HG03060 (cell line): ENCODE measurements around the gene EMILIN1.
"Not testable (repeated sequence)": the region's sequence is repeated elsewhere in the genome, so short reads cannot be mapped to it uniquely, and the experiment has no call there.

Source experiments
- ATAC-seq: cut with Tn5 transposase; IDR thresholded peaks from one replicate; pipeline ENCODE4 v1.9.1; 2021; ENCODE audit warnings: low read depth, moderate number of reproducible peaks; ENCODE audit not compliant: unreplicated experiment

Gene EMILIN1

DNA sequence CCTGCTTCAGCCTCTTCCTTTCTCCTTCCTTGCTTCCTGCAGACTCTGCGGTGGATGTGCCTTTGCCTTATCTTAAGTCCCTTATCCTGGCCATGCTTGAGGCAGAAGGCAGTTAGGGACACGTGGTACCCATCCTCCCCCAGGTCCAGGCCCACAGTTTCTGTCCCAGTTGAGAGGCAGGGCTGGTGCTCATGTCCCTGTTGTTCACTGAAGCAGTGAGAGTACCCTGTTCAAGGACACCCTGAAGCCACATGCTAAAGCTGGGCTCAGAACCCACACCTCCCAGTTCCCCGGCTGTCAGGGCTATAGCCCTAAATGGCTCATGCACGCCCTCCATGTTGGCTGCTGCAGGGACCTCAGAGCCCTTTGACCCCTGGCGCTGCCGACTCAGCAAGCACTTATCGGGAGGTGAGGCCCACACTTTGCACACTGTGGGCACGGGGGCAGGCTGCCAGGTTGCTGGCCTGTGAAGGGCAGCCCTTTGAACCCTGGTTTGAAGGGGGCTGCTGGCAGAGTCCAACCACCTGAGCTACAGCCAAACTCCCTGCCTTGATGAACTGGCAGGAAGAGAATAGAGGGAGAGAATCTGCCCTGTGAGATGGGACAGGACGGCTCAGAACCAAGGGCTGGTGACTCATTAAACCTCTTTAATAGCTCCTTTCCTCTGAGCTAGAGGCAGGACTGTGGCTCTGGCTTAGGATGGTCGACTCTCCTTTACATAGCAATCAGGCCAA lies 14.4 kb downstream of the EMILIN1 start:
- ATAC-seq: no peak

- ATAC-seq: no peak
Measured at GRCh38 chr2:27093430-27094352, 15.3 kb downstream of the EMILIN1 start.

- ATAC-seq: no peak
Measured at GRCh38 chr2:27094353-27094984, 16.1 kb downstream of the EMILIN1 start.

- no peak for ATAC-seq
Measured at GRCh38 chr2:27095427-27095744, 17.0 kb downstream of the EMILIN1 start.

DNA sequence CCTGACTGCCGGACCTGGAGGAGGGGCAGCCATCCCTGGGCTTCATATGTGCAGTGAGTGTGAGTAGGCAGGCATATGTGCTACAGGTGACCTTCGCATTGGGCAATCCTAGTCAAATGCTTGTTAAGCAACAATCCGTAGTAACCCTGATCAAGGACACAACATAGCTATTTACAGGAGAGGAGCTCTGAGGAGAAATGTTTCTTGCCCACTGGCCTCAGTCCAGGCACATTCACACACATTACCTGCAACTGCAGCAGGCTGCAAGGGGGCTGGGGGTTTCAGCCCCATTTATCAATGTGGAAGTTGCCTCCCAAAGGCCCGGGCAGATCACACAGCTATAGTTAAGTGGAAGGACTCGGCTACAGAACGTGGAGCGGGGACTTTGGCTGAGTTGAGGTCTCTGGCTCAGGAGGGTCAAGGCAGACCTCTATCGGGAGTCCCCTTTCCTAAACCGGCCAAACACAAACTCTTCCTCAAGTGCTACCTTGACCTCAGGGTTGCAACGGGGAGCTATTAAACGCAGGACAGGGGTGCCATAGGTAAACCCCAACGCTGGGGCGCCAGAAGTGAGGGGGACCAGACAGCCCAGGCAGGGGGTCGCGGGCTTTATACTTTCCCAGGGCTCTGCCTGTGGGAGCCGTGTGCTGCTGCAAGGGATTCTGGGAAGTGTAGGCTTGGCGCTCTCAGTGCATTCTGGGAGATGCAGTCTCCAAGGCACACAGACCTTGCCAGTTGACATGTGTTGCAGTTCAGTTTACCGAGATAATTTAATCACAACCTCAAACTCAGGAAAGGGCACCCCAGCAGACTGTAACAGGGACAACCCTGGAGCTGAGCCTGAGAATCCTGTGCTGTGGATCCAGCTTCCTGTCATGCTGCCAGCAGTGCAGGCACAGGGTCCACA lies 17.6 kb downstream of the EMILIN1 start:
- no peak for ATAC-seq

DNA sequence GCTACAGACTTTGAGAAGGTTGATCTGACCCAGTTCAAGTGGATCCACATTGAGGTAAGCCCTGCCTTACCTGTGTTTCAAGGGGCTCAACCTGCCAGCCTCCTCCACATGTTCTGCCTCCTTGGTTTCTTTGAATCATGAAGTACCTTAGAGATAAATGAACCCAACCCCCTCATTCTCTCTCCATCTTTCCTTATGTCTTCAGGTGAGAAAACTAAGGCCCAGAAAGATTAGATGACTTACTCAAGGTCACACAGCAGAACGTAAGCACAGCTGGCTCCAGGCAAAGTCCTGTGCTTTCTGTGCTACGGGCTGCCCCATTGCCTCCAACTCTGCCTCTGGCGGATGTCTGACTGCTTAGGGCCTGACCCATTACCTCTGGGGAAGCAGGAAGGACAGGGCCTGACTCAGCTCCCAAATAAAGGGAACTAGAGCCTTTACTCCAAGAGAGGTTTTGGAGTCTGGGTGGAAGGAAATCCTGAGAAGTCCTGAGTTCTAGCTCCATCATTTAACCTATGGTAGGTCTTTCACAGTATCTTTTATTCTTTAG lies 18.4 kb downstream of the EMILIN1 start:
- no peak for ATAC-seq

DNA sequence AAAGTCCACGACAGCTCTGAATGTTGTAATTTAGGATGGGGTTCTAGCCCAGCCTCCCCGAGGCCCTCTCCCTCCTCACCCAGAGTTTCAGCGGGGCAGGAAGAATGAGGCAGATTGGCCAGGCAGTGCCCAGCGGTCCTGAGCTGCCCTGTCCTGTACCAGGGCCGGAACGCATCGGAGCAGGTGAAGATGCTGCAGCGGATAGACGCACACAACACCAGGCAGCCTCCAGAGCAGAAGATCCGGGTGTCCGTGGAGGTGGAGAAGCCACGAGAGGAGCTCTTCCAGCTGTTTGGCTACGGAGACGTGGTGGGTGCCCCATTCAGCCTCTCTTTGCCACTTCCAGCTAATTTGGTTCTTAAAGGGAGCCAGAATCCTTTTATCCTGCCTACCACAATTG lies 18.9 kb downstream of the EMILIN1 start:
- ATAC-seq: no peak

- no peak for ATAC-seq
Measured at GRCh38 chr2:27099334-27099955, 21.0 kb downstream of the EMILIN1 start.

DNA sequence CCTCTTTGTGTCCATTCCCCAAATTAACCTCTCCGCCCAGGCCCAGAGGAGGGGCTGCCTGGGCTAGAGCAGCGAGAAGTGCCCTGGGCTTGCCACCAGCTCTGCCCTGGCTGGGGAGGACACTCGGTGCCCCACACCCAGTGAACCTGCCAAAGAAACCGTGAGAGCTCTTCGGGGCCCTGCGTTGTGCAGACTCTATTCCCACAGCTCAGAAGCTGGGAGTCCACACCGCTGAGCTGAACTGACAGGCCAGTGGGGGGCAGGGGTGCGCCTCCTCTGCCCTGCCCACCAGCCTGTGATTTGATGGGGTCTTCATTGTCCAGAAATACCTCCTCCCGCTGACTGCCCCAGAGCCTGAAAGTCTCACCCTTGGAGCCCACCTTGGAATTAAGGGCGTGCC lies 21.6 kb downstream of the EMILIN1 start:
- ATAC-seq: no peak

DNA sequence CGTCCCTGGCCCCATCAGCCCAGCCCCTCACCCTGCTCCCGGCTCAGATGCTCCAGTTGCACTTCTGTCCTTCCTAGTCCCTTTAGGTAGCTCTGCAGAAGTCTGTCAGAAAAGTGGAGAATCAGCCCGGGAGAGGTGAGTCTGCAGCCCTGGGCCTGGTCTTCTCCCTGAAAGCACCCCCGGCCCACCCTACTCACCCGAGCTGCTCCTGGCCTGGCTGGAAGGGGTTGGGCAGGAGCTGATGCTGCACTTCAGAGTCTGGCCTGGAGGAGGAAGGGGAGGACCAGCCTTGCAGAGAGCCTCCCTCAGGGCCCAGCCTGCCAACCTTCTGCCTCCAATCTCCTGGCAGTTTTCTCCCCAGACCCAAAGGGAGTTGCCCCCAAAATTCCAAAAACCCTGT lies 23.9 kb downstream of the EMILIN1 start:
- no peak for ATAC-seq

DNA sequence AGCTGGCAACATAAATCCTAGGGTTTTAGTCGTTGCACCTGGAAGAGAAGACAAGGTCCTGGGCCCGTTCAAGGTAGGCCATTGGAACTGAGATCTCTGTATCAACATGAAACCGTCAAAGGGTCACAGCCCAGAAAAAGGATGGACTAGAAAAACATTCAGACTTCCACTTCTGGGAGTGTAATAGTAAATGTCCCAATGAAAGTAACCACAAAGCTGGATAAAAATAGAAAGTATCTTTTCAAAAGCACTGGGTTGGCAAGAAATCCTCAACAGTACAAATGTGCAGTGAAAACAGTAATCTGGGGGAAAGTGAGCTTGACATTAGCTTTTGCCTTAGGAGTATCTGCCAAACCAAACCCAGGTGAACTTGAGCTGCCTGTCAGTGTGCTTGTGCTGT lies 27.6 kb downstream of the EMILIN1 start:
- no peak for ATAC-seq

DNA sequence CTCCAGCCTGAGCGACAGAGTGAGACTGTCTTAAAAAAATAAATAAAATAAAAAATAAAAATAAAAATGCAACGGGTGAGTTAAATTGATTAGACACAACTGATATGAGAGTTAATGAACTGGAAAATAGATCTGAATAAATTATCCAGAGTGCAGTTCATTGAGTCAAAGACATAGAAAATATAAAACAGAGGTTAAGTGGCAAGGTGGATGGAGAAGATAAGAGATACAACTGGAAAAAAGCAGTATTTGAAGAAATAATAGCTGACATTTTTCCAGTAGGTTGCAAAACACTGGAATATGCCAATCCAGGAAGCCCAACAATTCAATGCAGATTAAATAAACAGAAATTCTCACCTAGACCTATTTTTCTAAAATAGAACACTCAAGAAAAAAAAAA lies 29.8 kb downstream of the EMILIN1 start:
- no peak for ATAC-seq

GRCh38 chr2:27109083-27109482 lies 30.7 kb downstream of the EMILIN1 start:
- no peak for ATAC-seq

- not testable (repeated sequence) for ATAC-seq
Measured at GRCh38 chr2:27110603-27111352, 32.4 kb downstream of the EMILIN1 start.

DNA sequence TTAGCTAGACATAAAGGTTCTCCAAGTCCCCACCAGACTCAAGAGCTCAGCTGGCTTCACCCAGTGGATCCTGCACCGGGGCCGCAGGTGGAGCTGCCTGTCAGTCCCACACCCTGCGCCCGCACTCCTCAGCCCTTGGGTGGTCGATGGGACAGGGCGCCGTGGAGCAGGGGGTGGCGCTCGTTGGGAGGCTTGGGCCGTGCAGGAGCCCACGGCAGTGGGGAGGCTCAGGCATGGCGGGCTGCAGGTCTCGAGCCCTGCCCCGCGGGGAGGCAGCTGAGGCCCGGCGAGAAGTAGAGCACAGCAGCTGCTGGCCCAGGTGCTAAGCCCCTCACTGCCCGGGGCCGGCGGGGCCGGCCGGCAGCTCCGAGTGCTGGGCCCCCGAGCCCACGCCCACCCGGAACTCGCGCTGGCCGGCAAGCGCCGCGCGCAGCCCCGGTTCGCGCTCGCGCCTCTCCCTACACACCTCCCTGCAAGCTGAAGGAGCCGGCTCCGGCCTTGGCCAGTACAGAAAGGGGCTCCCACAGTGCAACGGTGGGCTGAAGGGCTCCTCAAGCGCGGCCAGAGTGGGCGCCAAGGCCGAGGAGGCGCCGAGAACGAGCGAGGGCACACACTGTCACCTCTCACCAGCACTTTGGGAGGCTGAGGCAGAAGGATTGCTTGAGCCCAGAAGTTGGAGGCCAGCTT lies 33.1 kb downstream of the EMILIN1 start:
- ATAC-seq: not testable (repeated sequence)

DNA sequence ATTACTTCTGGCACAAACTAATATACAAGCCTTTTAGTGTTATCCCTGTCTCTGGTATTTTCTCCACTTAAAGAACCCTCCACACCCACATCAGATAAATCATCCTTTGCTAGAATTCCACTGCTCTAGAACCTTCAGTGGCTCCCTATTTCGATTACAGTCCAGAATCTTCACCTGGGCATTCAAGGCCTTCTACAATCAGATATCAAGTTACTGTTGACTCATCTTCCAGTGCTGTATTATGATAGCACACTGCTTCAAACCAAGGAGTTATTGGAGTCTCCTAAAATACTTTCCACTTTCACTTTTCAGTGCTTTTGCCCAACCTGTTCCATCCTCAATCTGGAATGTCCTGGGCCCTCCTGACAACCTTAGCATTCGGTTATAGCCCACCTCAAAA lies 37.1 kb downstream of the EMILIN1 start:
- ATAC-seq: no peak

DNA sequence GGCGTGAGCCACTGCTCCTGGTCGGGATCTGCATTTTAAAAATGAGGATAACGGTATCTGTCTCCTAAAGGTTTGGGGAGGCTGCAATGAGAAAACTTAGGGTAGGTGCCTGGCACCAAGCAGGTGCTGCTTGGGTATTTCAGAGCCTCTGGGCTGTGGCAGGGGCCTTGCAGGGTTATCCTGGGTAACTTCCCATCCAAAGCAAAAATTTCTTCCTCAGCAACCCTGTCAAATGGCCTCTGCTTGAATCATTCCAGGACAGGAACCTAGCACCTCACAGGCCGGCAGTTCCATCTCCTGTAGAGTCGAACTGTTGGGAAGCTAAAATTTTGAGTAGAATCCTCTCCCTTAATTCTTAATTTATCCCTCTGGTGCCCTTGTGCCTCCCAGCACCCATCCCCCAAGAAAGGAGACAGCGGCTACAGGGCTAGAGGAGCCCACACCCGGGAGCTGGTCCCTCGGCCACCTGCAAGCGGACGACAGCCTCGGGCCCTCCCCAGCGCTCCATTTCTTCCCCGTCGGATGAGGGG lies 39.6 kb downstream of the EMILIN1 start:
- no peak for ATAC-seq
